ENCODE measurements around the gene MYPOP. TPM values are rescaled to one million over a fixed set of nuclear protein-coding genes. Genes with fewer than 3 reads are reported as not detected.
A peak's percentile ranks its signal among the peaks of the same experiment; 100 is the strongest.

The MYPOP gene
- total and polyA plus RNA-seq, 4 donors = 0.70 to 3.0 (median 1.3) TPM

DNA sequence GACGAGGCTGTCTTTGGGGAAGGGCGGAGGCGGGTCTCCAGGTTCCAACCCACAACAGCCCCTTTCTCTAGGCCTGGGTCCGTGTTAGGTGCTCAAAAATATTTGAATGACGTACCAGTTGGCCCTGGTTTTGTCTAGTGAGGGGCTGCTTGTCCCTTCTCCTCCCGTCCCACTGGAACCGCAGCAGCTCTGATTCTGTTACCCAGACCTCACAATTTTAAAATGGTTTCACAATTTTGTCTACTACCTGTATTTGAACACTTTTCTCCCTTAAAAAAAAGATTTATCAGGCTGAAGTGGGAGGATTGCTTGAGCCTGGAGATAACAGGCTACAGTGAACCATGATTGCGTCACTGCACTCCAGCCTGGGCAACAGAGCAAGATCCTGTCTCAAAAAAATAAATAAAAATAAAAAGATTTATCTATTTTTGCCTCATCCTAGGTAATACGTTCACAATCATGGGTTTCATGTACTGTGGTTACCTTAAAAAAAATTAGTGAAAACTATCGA lies 15.2 kb downstream of the MYPOP start:
- Histone ChIP-seq H3K36me3 (ENCODE audit: control insufficient read depth in 4 of 4, insufficient read depth in 3 of 4, low read depth in 1 of 4, low read length in 3 of 4) (no peaks in the 10 kb centered on the region), H3K4me1 (ENCODE audit: control insufficient read depth in 4 of 4, insufficient read depth in 4 of 4, low read length in 3 of 4) (peaks cover 16 to 45% (median 28%) of the 10 kb centered on the region in 4 donors), H3K27me3 (ENCODE audit: control insufficient read depth in 4 of 4, insufficient read depth in 4 of 4, low read length in 3 of 4) (no peaks in the 10 kb centered on the region), H3K27ac (ENCODE audit: low read depth in 1 of 2, low read length in 2 of 2) (peak overlapping the region; percentile 90 to 94), H3K4me3 (ENCODE audit: low read depth in 1 of 3, low read length in 3 of 3) (peak overlapping the region; percentile 80 to 83 (median 81)), H3K9me3 (ENCODE audit: control insufficient read depth in 4 of 4, low read length in 3 of 4) (no peaks in the 10 kb centered on the region), H3K9ac (ENCODE audit: low read depth in 1 of 2, low read length in 2 of 2) (peak overlapping the region; percentile 90 to 98)
- DNase-seq (ENCODE audit: low spot score) = no peak
- TF ChIP-seq TAF1 (conservative IDR thresholded peaks at IDR 0.05) = no peak
- peak; percentile 2 for TF ChIP-seq YY1 (IDR thresholded peaks at IDR 0.05)
- no peak for TF ChIP-seq RAD21 (IDR thresholded peaks at IDR 0.05)
- no peak for TF ChIP-seq ZBTB33 (IDR thresholded peaks at IDR 0.05)
- 36% methylated on average over 10 of the region's 10 CpGs for WGBS

GRCh38 chr19:45886427-45887199 lies 15.8 kb downstream of the MYPOP start:
- WGBS = under 1% methylated on average over 32 of the region's 32 CpGs
- DNase-seq (ENCODE audit: low spot score) = peak; percentile 91
- TF ChIP-seq RXRA (IDR thresholded peaks at IDR 0.05) = peak; percentile 25 to 35
- TF ChIP-seq YY1 (IDR thresholded peaks at IDR 0.05) = no peak
- peak in 1 of 2 donors; percentile 11 for TF ChIP-seq JUND (IDR thresholded peaks at IDR 0.05)
- no peak for TF ChIP-seq TAF1 (conservative IDR thresholded peaks at IDR 0.05)
- TF ChIP-seq ZBTB33 (IDR thresholded peaks at IDR 0.05) = peak; percentile 69
- TF ChIP-seq REST (IDR thresholded peaks at IDR 0.05) = peak; percentile 57
- TF ChIP-seq NR2F2 (IDR thresholded peaks at IDR 0.05) = no peak
- TF ChIP-seq, protein P1, sequence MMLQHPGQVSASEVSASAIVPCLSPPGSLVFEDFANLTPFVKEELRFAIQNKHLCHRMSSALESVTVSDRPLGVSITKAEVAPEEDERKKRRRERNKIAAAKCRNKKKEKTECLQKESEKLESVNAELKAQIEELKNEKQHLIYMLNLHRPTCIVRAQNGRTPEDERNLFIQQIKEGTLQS (IDR thresholded peaks at IDR 0.05) = no peak
- peak; percentile 74 to 93 for TF ChIP-seq GABPA (IDR thresholded peaks at IDR 0.05 in 1 of 2, conservative IDR thresholded peaks at IDR 0.05 in 1 of 2)
- no peak for TF ChIP-seq HNF4A (conservative IDR thresholded peaks at IDR 0.05)
- no peak for TF ChIP-seq FOXA1 (IDR thresholded peaks at IDR 0.05)
- no peak for TF ChIP-seq CTCF (IDR thresholded peaks at IDR 0.05; ENCODE audit: low read depth, low read length, missing input control)
- peak; percentile 51 for TF ChIP-seq SP1 (IDR thresholded peaks at IDR 0.05)
- no peak for TF ChIP-seq RAD21 (IDR thresholded peaks at IDR 0.05)
- TF ChIP-seq HNF4G (IDR thresholded peaks at IDR 0.05) = no peak
- peak in 1 of 2 donors; percentile 31 for TF ChIP-seq EGR1 (IDR thresholded peaks at IDR 0.05; ENCODE audit: low read depth in 2 of 2)
- peak; percentile 76 for TF ChIP-seq MAX (IDR thresholded peaks at IDR 0.05)
- no peak for TF ChIP-seq FOXA2 (IDR thresholded peaks at IDR 0.05)
- H3K36me3 ChIP-seq (ENCODE audit: control insufficient read depth in 4 of 4, insufficient read depth in 3 of 4, low read depth in 1 of 4, low read length in 3 of 4) = no peaks in the 10 kb centered on the region
- no peaks in the 10 kb centered on the region for H3K27me3 ChIP-seq (ENCODE audit: control insufficient read depth in 4 of 4, insufficient read depth in 4 of 4, low read length in 3 of 4)
- peak overlapping the region; percentile 90 to 98 for H3K9ac ChIP-seq (ENCODE audit: low read depth in 1 of 2, low read length in 2 of 2)
- peaks cover 16 to 47% (median 29%) of the 10 kb centered on the region in 4 donors for H3K4me1 ChIP-seq (ENCODE audit: control insufficient read depth in 4 of 4, insufficient read depth in 4 of 4, low read length in 3 of 4)
- H3K4me3 ChIP-seq (ENCODE audit: low read depth in 1 of 3, low read length in 3 of 3) = peak overlapping the region; percentile 80 to 83 (median 81)
- peak overlapping the region; percentile 90 to 94 for H3K27ac ChIP-seq (ENCODE audit: low read depth in 1 of 2, low read length in 2 of 2)
- no peaks in the 10 kb centered on the region for H3K9me3 ChIP-seq (ENCODE audit: control insufficient read depth in 4 of 4, low read length in 3 of 4)
